RWPE1 (cell line): Measurements from ENCODE around the gene LBR.

Source experiments
- CTCF ChIA-PET: fragments of 350-600 bp; sonication (Branson Sonifier 250); formaldehyde crosslinking; extraction: SDS; loops from one replicate; lab custom pipeline; 2021; lab: Yijun Ruan, JAX
- POLR2A ChIA-PET: fragments of 400-600 bp; formaldehyde crosslinking; extraction: SDS; loops from one replicate; lab custom pipeline; 2020; ENCODE audit warnings: antibody characterized with exemption; ENCODE audit not compliant: low non-redundant PET; lab: Yijun Ruan, JAX
- DNase-seq: peaks from one replicate; pipeline ENCODE4 v3.0.0; 2012; ENCODE audit warnings: low spot score
- H3K27ac ChIP-seq: fragments of 450-650 bp; 2 replicates; pipeline ENCODE4 v1.5.1; 2017
- CTCF ChIP-seq: fragments of 450-650 bp; conservative IDR thresholded peaks from 2 replicates; pipeline ENCODE4 v1.5.1; 2017; ENCODE audit warnings: low read depth, mild to moderate bottlenecking

The LBR gene

GRCh38 chr1:225440380-225441221, 12.8 kb upstream of the LBR start:
- CTCF ChIA-PET: interaction anchor here (0.6 kb wide), 1 partner anchor 1728 kb away, joined by 3 read pairs; the partner anchor contains the start of gene CAPN2
- H3K27ac ChIP-seq: no peak overlapping the region
- POLR2A ChIA-PET: no interaction called here
- no peak for TF ChIP-seq CTCF
- DNase-seq: no peak

GRCh38 chr1:225437710-225438437, 10.0 kb upstream of the LBR start:
- no peak for DNase-seq
- ChIA-PET CTCF (interaction anchor here (0.6 kb wide), 1 partner anchor 1905 kb away, joined by 3 read pairs; no protein-coding TSS in a partner anchor), POLR2A (no interaction called here)
- no peak overlapping the region for H3K27ac ChIP-seq
- peak; percentile 16 for TF ChIP-seq CTCF

- no peak overlapping the region for H3K27ac ChIP-seq
- CTCF ChIA-PET: no interaction called here
- no peak for DNase-seq
- no peak for TF ChIP-seq CTCF
- POLR2A ChIA-PET: no interaction called here
These were observed 8.1 kb upstream of the LBR start for GRCh38 chr1:225435957-225436392.

GRCh38 chr1:225435487-225435886, 7.6 kb upstream of the LBR start:
- no peak overlapping the region for H3K27ac ChIP-seq
- DNase-seq: no peak
- no peak for TF ChIP-seq CTCF
- POLR2A ChIA-PET: no interaction called here
- CTCF ChIA-PET: no interaction called here

- no peak for TF ChIP-seq CTCF
- POLR2A ChIA-PET: no interaction called here
- no peak overlapping the region for H3K27ac ChIP-seq
- CTCF ChIA-PET: no interaction called here
- no peak for DNase-seq
These were observed 7.2 kb upstream of the LBR start for GRCh38 chr1:225435076-225435475.

- no peak overlapping the region for H3K27ac ChIP-seq
- ChIA-PET CTCF (no interaction called here), POLR2A (no interaction called here)
- TF ChIP-seq CTCF: no peak
- DNase-seq: no peak
These were observed 6.2 kb upstream of the LBR start for GRCh38 chr1:225434046-225434445.
